GM03348 (cell line): ENCODE data around the gene XPR1.
A peak's percentile ranks its signal among the peaks of the same experiment; 100 is the strongest.

Source experiments
- DNase-seq: peaks from one replicate; pipeline ENCODE4 v3.0.0; 2012; ENCODE audit warnings: low spot score

XPR1 gene

GRCh38 chr1:180615493-180616290 is 16.1 kb upstream of the XPR1 start:
- DNase-seq, result no peak

- peak; percentile 48 for DNase-seq
Measured at GRCh38 chr1:180616439-180616838, 15.4 kb upstream of the XPR1 start.

DNA sequence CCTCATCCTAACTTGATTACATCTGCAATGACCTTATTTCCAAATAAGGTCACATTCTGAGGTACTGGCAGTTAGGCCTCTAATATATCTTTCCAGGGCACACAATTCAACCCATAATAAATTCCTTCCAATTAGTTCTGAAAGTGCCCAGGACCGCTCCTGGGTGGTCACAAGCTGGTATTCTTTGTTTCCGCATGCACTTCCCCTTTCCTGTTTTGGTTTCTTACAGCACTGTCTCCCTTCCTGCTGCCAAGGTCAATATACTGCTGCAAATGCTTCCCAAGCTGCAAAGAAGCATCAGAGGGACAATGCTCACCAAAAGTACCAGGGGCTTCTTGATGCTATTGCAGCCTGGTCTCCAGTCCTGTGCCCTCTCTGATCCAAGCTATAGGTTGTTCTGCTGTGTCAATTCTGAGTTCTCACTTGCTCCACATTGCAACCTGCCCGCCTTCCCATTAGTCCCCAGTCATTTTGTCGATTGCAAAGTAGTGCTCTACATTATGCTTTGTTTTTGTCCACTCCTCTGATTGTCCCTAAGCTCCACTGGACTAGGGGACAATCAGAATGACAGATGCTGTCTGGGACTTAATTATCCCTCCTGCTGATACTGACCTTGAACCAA is 13.9 kb upstream of the XPR1 start:
- no peak for DNase-seq

DNA sequence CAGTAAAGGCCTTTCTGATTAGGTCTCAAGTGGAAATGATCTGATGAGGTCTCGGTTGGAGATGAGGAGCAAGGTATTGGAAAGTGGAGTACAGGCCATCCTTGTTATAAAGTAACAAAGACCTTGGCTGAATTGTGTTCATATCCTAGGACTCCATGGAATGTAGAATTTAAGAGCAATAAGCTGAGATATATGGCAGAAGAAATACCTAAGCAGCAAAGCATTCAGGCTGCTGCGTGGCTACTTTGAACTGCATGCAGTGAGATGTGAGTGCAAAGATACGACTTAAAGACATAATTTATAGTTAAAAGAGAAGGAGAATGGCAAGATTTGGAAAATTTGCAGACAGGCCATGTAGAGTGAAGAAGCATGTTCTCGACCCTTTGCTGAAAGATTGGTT is 11.2 kb upstream of the XPR1 start:
- DNase-seq, result no peak

DNA sequence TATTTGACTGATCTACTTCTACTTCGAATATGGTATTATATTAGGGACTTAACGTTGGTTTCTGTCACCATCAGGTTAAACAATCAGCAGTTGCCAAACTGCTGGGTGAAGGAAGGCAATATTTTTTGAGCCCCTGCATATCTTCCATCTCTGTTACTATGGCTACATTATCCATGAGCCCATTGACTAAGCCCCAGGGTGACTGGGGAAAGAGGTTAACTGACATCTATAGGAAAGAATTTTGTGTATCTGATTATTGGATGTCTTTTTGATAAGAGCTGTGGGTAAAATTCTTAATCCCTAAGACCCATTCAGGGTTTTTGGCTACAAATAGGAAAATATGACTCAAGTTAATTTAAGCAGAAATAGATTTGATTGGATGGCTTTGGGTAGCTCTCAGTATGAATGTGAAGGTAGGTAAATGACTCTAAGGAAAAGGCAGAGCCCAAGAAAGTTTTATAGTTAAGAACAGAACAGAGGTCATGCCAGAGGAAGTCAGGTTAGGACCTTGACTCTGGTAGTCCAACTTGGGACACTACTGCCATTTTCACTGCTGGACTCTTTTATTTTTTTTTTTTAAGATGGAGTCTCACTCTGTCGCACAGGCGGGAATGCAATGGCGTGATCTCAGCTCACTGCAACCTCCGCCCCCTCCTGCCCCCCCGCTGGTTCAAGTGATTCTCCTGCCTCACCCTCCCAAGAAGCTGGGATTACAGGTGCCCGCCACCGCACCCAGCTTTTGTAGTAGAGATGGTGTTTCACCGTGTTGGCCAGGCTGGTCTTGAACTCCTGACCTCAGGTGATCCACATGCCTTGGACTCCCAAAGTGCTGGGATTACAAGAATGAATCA is 8.9 kb upstream of the XPR1 start:
- DNase-seq, result no peak

- peak; percentile 55 for DNase-seq
Measured at GRCh38 chr1:180623579-180624347, 8.1 kb upstream of the XPR1 start.

- no peak for DNase-seq
Measured at GRCh38 chr1:180626711-180627110, 5.1 kb upstream of the XPR1 start.

DNA sequence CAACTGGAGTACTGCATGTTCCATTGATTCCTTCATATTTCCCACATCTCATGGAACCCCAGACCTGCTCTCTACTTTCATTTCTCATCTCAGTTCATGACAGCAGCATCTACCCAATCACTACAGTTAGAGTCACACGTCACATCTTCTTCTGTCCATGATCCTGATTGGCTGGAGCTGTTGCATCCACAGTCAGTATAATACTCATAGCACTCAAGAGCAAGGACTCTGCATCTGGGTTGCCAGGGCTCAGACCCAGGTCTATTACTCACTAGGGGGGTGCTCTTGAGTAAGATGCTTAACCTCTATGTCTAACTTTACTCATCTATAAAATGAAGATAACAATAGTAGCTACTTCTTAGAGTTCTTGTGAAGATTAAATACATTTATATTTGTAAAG is 4.4 kb upstream of the XPR1 start:
- no peak for DNase-seq

- no peak for DNase-seq
Measured at GRCh38 chr1:180628646-180629045, 3.2 kb upstream of the XPR1 start.

- no peak for DNase-seq
Measured at GRCh38 chr1:180630408-180631193, 1.2 kb upstream of the XPR1 start.

DNA sequence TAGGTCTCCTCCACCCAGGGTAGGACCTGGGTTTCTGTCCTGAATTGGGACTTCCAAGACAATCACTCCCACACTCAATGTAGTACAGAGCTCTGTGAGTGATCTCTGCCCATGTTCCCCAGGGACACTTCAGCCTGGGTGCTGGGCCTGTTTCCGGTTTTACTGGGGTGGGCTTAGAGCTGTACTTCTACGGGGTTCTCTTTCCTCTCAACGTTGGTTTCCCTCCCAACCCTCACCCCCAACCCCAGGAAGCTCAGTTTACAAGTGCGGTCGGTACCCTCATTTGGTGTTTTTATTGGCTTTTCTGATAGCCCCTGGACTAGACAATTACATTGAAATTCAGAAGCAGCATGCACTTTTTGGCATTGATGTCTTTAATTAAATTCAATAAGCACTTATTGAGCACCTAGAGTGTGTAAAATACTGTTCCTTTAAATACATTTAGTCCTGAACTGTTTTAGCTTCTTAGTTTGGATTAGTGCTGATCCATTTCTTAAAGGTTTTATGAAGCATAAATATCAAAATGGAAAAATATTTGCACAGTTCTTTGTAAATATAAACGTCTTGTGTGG is 542 bp upstream of the XPR1 start:
- DNase-seq, result no peak

- DNase-seq, result peak; percentile 76
Measured at GRCh38 chr1:180632326-180633056, 669 bp downstream of the XPR1 start.

- DNase-seq, result peak; percentile 17
Measured at GRCh38 chr1:180633057-180634056, 1.5 kb downstream of the XPR1 start.

DNA sequence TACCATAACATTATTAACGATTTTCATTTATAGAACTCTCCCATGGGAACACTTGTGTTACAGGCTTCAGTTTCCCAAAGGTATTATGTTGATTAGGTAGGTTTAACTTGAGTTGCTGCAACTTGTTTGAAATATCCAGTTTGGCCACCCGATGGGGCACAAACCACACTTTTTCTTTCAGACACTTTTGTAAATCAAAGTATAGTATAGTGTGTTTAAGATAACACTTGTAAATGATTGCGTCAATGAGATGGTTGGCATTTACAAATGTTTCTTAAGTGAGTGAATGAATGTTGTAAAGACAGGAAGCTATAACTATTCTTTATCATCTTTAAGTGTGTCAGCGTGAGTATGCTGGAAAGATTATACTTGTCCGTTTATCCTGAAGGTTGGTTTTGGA is 4.3 kb downstream of the XPR1 start:
- no peak for DNase-seq

DNA sequence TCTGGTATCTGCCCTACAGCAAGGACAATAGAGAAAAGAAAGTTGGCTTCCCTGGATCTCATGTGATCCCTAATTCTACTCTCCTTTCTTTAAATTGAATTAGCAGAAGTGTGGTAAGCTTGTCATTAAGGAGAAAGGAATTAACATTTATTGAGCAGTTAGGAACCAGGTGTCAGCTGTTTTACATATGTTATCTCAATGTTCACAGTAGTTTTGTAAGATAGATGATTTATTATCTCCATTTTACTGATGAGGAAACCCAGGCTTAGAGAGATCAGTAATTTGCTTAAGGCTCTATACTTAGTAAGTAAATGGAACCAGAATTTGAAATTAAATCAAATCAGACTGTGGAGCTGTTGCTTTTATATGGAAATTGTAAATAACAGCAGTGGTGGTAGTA is 8.0 kb downstream of the XPR1 start:
- DNase-seq, result no peak

DNA sequence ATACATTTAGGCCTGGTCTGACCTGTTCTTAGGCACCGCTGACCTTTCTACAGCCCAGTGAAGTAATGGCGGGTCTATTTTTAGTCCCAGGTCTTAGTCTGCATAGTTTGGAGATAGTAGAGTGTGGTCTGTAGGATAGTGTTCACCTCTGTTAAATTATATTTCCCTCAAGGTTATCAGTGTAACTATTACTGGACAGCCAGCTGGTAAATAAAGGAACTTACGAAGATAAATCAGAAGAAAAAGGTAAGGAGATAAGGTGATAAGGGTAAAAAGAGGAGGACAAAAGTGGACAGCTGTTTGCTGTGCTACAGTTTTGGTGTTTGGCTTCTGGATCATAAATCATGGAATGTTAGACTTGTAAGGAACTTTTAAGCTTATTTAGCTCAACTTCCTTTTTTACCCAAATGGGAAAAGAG is 8.7 kb downstream of the XPR1 start:
- DNase-seq, result no peak

GRCh38 chr1:180641662-180642061 is 9.8 kb downstream of the XPR1 start:
- DNase-seq, result no peak

- DNase-seq, result no peak
Measured at GRCh38 chr1:180642781-180643180, 11.0 kb downstream of the XPR1 start.

DNA sequence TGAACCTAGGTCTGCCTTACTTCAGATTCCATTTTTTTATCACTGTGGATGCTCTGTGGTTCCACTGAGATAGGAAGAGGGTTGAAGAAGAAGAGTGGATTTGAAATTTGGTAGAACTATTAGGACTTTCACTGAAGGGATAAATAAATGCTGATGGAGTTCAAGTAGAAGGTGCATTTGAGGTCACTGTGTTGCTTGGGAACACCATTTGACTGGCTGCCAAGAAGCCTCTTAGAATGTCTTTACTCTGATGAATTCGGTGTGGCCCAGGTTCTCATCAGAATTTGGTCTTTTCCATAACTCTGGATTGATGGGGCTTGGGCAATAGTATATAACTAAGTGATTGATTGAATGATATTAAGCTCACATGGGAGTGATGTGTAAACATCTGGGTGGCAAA is 11.9 kb downstream of the XPR1 start:
- no peak for DNase-seq
